Naive thymus-derived CD8-positive, alpha-beta T cell (primary cell): ENCODE measurements around the gene CELF6. TPM values are rescaled to one million over a fixed set of nuclear protein-coding genes. Genes with fewer than 3 reads are reported as not detected.

Experiments used
- ATAC-seq, 2 donors: fragments of 150-1000 bp; cut with Tn5 transposase in 1 of 2; sonication (Bioruptor Pico), chemical (Tn5 transposase) in 1 of 2; 1 replicate in 1 of 2; 2 replicates in 1 of 2; pipeline ENCODE4 v1.10.0; 2021; ENCODE audit warnings: mild to moderate bottlenecking in 2 of 2, moderate library complexity in 2 of 2
- POLR2A ChIA-PET: fragments of 350-600 bp; sonication (Branson Sonifier 250); formaldehyde crosslinking; loops from one replicate; lab custom pipeline; 2021; ENCODE audit warnings: antibody characterized with exemption; lab: Charles Lee
- DNase-seq, 10 donors: peaks; one replicate each; pipeline versions ENCODE4 v3.0.0 to v3.0.0-alpha.2; 2020 to 2022
- H3K27ac Mint-ChIP-seq, 10 donors: one replicate each; pipeline ENCODE4 v1.8.0; 2020 to 2022; ENCODE audit warnings: mild to moderate bottlenecking in 10 of 10, mixed read lengths in 10 of 10, moderate library complexity in 4 of 10, inconsistent platforms in 1 of 10
- H3K27me3 Mint-ChIP-seq, 5 donors: one replicate each; pipeline ENCODE4 v1.8.0; 2021 to 2022; ENCODE audit warnings: mixed read lengths in 5 of 5
- H3K36me3 Mint-ChIP-seq, 3 donors: one replicate each; pipeline ENCODE4 v1.8.0; 2020 to 2022; ENCODE audit warnings: mixed read lengths in 3 of 3, mild to moderate bottlenecking in 2 of 3, inconsistent platforms in 1 of 3
- H3K4me1 Mint-ChIP-seq, 4 donors: one replicate each; pipeline ENCODE4 v1.8.0; 2021 to 2022; ENCODE audit warnings: mixed read lengths in 4 of 4
- H3K4me3 Mint-ChIP-seq, 10 donors: one replicate each; pipeline ENCODE4 v1.8.0; 2020 to 2022; ENCODE audit warnings: mild to moderate bottlenecking in 10 of 10, mixed read lengths in 10 of 10, moderate library complexity in 6 of 10, inconsistent platforms in 1 of 10
- H3K9me3 Mint-ChIP-seq, 9 donors: one replicate each; pipeline ENCODE4 v1.8.0; 2020 to 2022; ENCODE audit warnings: mixed read lengths in 9 of 9, mild to moderate bottlenecking in 3 of 9, inconsistent platforms in 1 of 9, moderate library complexity in 1 of 9
- polyA plus RNA-seq, 3 donors: library from polyadenylated mRNA; unstranded; fragments of 300-500 nt; fragmentation: Illumina TruSeq; gene quantifications; one replicate each; pipeline ENCODE4 v1.2.3, GENCODE V29; 2021
- total RNA-seq, 8 experiments: library from RNA in 2 of 8; stranded (reverse) in 2 of 8; gene quantifications; one replicate each; pipeline ENCODE4 v1.2.3 and lab custom pipeline; 2021 to 2026

CELF6 gene
- total and polyA plus RNA-seq, 5 experiments from 2014 or later: 0.18 to 5.9 (median 4.7) TPM; not detected in 2

DNA sequence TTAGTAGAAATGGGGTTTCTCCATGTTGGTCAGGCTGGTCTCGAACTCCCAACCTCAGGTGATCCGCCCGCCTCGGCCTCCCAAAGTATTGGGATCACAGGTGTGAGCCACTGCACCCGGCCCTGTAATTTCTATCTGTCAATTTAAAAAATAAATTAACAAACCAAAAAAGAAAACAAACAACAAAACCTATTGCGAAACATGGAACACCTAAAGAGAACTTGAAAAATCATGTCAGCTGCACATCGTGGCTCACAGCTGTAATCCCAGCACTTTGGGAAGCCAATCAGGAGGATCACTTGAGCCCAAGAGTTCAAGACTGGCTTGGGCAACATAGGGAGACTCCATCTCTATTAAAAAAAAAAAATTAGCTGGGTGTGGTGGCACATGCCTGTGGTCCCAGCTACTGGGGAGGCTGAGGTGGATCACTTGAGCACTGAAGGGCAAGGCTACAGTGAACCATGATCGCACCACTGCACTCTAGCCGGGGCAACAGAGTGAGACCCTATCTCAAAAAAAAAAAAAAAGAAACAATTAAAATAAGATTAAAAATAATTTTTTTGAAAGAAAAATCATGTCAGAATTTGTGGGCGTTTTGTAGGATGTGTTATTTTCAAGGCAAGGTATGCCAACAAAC is 67.2 kb downstream of the CELF6 start:
- POLR2A ChIA-PET: no interaction called here
- Mint-ChIP-seq H3K27ac (no peak overlapping the region), H3K27me3 (no peaks in the 10 kb centered on the region), H3K4me3 (no peak overlapping the region), H3K4me1 (peaks cover 0 to 6% (median 0%) of the 10 kb centered on the region in 4 donors), H3K9me3 (no peaks in the 10 kb centered on the region), H3K36me3 (peaks cover 10 to 95% (median 11%) of the 10 kb centered on the region in 3 donors)
- DNase-seq (no peak), ATAC-seq (no peak)

DNA sequence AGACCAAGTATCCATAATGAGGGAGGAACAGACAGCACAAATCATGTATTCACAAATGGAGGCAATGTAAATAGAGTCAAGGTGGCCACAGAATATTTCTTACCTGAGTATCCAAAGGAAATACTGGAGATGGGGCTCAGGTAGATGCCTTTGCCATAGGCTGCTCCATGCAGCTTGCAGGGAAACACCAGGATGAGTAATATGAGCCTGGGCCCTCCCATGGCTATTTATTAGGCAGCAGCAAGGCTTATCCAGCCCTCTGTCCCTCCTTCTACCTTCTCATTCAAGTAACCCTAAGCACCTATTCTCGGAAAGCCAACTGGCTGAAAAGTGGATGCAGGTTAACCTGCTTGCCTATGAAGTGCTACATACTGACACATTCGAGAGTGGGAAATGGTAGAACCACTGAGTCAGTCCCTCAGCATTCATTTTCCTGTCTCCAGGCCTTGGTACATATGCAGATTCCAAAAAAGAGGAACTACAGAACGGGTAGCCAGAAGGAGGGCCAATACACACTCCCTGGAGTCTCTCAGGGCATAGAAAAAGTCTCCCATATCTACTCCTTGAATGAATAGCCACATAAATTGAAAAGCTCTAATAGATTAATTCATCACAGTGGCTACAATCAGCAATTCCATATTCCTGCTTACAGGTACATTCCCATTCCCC is 70.7 kb downstream of the CELF6 start:
- Mint-ChIP-seq H3K4me1 (peaks cover 0 to 6% (median 0%) of the 10 kb centered on the region in 4 donors), H3K36me3 (peaks cover 4 to 79% (median 8%) of the 10 kb centered on the region in 3 donors), H3K4me3 (no peak overlapping the region), H3K27me3 (no peaks in the 10 kb centered on the region), H3K9me3 (no peaks in the 10 kb centered on the region), H3K27ac (peak overlapping the region in 3 of 10 donors; percentile 11 to 47 (median 20))
- DNase-seq: no peak
- no peak for ATAC-seq
- POLR2A ChIA-PET: interaction anchor here (1.2 kb wide), 1 partner anchor 21 kb away, joined by 3 read pairs; no protein-coding TSS in a partner anchor

DNA sequence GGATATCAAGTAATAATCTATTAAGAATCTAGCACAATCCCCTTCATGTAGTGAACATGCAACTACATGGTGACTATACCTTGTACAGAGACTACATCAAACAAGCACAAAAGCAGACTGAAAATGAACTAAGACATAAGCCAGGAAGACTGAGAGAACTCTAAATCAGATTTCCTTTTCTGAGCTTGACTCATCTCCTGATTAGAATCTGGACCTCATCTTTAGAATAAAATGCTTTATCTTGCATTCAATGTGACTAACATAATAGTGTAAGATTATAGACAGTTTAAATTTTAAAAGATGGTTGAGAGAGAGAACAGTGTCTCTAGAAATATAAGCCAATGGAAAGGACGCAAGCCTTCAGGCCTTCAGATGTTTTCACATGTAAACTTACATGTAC is 71.4 kb downstream of the CELF6 start:
- DNase-seq (no peak), ATAC-seq (no peak)
- H3K9me3 Mint-ChIP-seq: no peaks in the 10 kb centered on the region
- no peaks in the 10 kb centered on the region for H3K27me3 Mint-ChIP-seq
- H3K36me3 Mint-ChIP-seq: peaks cover 0 to 78% (median 8%) of the 10 kb centered on the region in 3 donors
- no peak overlapping the region for H3K4me3 Mint-ChIP-seq
- POLR2A ChIA-PET: no interaction called here
- H3K27ac Mint-ChIP-seq: peak overlapping the region in 5 of 10 donors; percentile 15 to 69 (median 23)
- H3K4me1 Mint-ChIP-seq: peaks cover 0 to 3% (median 0%) of the 10 kb centered on the region in 4 donors

GRCh38 chr15:72242775-72243370 is 77.1 kb downstream of the CELF6 start:
- H3K36me3 Mint-ChIP-seq: peaks cover 0 to 60% (median 4%) of the 10 kb centered on the region in 3 donors
- no peaks in the 10 kb centered on the region for H3K9me3 Mint-ChIP-seq
- H3K4me1 Mint-ChIP-seq: peaks cover 0 to 5% (median 0%) of the 10 kb centered on the region in 4 donors
- POLR2A ChIA-PET: no interaction called here
- DNase-seq (no peak), ATAC-seq (no peak)
- H3K27me3 Mint-ChIP-seq: no peaks in the 10 kb centered on the region
- no peak overlapping the region for H3K4me3 Mint-ChIP-seq
- H3K27ac Mint-ChIP-seq: peak overlapping the region in 6 of 10 donors; percentile 2 to 53 (median 22)

GRCh38 chr15:72239652-72240051 is 80.3 kb downstream of the CELF6 start:
- Mint-ChIP-seq H3K27me3 (no peaks in the 10 kb centered on the region), H3K27ac (peak overlapping the region in 8 of 10 donors; percentile 19 to 83 (median 62)), H3K4me1 (peaks cover 6 to 14% (median 10%) of the 10 kb centered on the region in 4 donors), H3K9me3 (no peaks in the 10 kb centered on the region), H3K4me3 (no peak overlapping the region), H3K36me3 (peaks cover 0 to 45% (median 2%) of the 10 kb centered on the region in 3 donors)
- POLR2A ChIA-PET: interaction anchor here (1.2 to 4.2 kb wide), 2 partner anchors 8 to 10 kb away, joined by 5 to 12 read pairs; partner anchors contain the start of gene PKM
- no peak for ATAC-seq
- DNase-seq: no peak

DNA sequence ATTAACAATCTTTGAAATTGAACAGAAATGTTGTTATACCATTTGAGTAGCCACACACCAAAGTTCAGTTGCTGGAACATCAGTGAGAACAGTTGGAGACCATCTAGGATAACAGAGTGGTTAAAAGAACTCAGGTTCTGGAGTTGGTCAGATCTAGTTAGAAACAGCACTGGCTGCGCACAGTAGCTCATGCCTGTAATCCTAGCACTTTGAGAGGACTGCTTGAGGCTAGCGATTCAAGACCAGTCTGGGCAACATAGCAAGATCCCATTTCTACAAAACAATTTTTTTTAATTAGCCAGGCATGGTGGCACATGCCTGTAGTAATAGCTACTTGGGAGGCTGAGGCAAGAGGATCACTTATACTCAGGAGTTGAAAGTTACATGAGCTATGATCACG is 81.4 kb downstream of the CELF6 start:
- no peak for ATAC-seq
- H3K4me3 Mint-ChIP-seq: no peak overlapping the region
- peaks cover 0 to 35% (median 2%) of the 10 kb centered on the region in 3 donors for H3K36me3 Mint-ChIP-seq
- DNase-seq: no peak
- H3K27me3 Mint-ChIP-seq: no peaks in the 10 kb centered on the region
- POLR2A ChIA-PET: interaction anchor here (1.2 to 4.2 kb wide), 2 partner anchors 7 to 9 kb away, joined by 5 to 12 read pairs; partner anchors contain the start of gene PKM
- peaks cover 6 to 20% (median 10%) of the 10 kb centered on the region in 4 donors for H3K4me1 Mint-ChIP-seq
- no peaks in the 10 kb centered on the region for H3K9me3 Mint-ChIP-seq
- peak overlapping the region in 1 of 10 donors; percentile 20 for H3K27ac Mint-ChIP-seq

- H3K27me3 Mint-ChIP-seq: no peaks in the 10 kb centered on the region
- H3K36me3 Mint-ChIP-seq: peaks cover 0 to 31% (median 2%) of the 10 kb centered on the region in 3 donors
- H3K4me1 Mint-ChIP-seq: peaks cover 7 to 23% (median 9%) of the 10 kb centered on the region in 4 donors
- POLR2A ChIA-PET: interaction anchor here (0.9 kb wide), 1 partner anchor 138 kb away, joined by 3 read pairs; the partner anchor contains the start of gene HEXA
- DNase-seq: no peak
- H3K27ac Mint-ChIP-seq: peak overlapping the region in 3 of 10 donors; percentile 50 to 81 (median 51)
- no peak for ATAC-seq
- H3K9me3 Mint-ChIP-seq: no peaks in the 10 kb centered on the region
- H3K4me3 Mint-ChIP-seq: no peak overlapping the region
These were observed 82.1 kb downstream of the CELF6 start for GRCh38 chr15:72237853-72238224.

DNA sequence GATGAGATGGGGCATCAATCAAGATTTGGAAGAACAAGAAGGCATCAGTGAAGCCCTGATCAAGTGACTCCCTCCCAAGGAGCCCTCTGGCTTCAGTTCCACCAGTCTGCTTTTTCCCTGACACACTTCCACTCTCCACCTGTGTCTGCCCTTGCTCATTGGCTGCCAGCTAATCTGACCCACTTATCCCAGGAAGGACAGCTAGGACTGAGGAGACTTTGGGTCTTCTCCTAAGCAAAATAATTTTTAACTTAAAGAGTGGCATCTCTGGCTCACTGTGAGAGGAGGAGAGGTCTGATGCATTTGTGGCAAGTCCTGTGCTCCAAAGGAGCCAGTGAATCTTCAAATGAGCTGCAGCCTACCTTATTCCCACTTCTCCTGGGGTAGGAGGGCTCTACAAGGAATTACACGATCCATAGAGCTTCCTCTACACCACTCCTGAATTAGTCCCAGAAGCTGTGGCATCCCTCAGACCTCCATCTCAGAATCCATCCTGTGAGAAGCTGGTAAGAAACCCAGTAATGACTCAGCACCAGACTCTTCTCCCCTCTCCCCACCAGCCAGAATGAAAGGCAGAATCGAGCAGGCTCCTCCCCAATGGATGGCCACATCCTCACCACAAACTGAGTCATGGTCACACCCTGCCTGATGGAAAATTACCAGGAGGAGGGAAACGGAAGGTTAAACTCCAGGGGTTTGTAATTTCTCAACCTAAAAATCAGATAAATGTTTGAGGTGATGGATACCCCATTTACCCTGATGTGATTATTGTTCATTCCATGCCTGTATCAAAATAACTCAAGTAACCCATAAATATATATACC is 82.7 kb downstream of the CELF6 start:
- Mint-ChIP-seq H3K4me3 (no peak overlapping the region), H3K27ac (peak overlapping the region in 8 of 10 donors; percentile 18 to 81 (median 50)), H3K9me3 (no peaks in the 10 kb centered on the region), H3K4me1 (peaks cover 8 to 29% (median 15%) of the 10 kb centered on the region in 4 donors), H3K27me3 (no peaks in the 10 kb centered on the region), H3K36me3 (peaks cover 0 to 25% (median 2%) of the 10 kb centered on the region in 3 donors)
- POLR2A ChIA-PET: interaction anchor here (0.9 kb wide), 1 partner anchor 138 kb away, joined by 3 read pairs; the partner anchor contains the start of gene HEXA
- DNase-seq (no peak), ATAC-seq (peak in 1 of 2 donors; percentile 35)

- DNase-seq (no peak), ATAC-seq (no peak)
- Mint-ChIP-seq H3K27me3 (no peaks in the 10 kb centered on the region), H3K4me1 (peaks cover 12 to 36% (median 22%) of the 10 kb centered on the region in 4 donors), H3K4me3 (peak overlapping the region in 1 of 10 donors; percentile 1), H3K27ac (peak overlapping the region in 2 of 10 donors; percentile 8 to 27), H3K36me3 (peaks cover 0 to 18% (median 2%) of the 10 kb centered on the region in 3 donors), H3K9me3 (no peaks in the 10 kb centered on the region)
- POLR2A ChIA-PET: interaction anchor here (0.9 kb wide), 1 partner anchor 139 kb away, joined by 3 read pairs; the partner anchor contains the start of gene HEXA
These were observed 83.5 kb downstream of the CELF6 start for GRCh38 chr15:72236381-72237003.

DNA sequence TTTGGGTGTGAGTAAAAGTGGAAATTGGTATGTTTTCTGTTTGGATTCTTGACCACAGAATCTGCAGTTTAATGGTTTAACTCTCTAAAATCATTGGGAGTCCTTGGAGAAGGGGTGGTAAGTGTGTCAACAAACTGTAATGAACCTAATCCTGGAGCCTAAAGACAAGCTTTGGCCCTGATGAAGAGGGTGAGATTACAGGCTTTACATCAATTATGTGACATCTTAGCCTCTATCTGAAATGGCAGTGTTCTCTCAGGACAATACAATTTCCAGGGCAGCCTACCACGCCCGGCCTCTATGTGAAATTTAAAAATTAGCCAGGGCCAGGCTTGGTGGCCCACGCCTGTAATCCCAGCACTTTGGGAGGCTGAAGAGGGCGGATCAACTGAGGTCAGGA is 84.7 kb downstream of the CELF6 start:
- H3K27ac Mint-ChIP-seq: peak overlapping the region in 1 of 10 donors; percentile 1
- peaks cover 0 to 6% (median 0%) of the 10 kb centered on the region in 3 donors for H3K36me3 Mint-ChIP-seq
- peaks cover 15 to 38% (median 23%) of the 10 kb centered on the region in 4 donors for H3K4me1 Mint-ChIP-seq
- ATAC-seq: no peak
- no peak for DNase-seq
- no peak overlapping the region for H3K4me3 Mint-ChIP-seq
- no peaks in the 10 kb centered on the region for H3K9me3 Mint-ChIP-seq
- no peaks in the 10 kb centered on the region for H3K27me3 Mint-ChIP-seq
- POLR2A ChIA-PET: no interaction called here
